Activated B cell treated with CpG ODN at 0.5 μM for 24 hours (primary cell): ENCODE measurements around the gene ASZ1. TPM values are rescaled to one million over a fixed set of nuclear protein-coding genes. Genes with fewer than 3 reads are reported as not detected.

Experiments used
- ATAC-seq: fragments of 200-7000 bp; cut with Tn5 transposase; one replicate; pipeline ENCODE4 v1.10.0; 2021; ENCODE audit warnings: low read depth, mild to moderate bottlenecking, moderate library complexity
- CTCF ChIA-PET: fragments of 350-600 bp; sonication (Branson Sonifier 250); formaldehyde crosslinking; loops from one replicate; lab custom pipeline; 2021; ENCODE audit warnings: antibody characterized with exemption; lab: Charles Lee
- POLR2A ChIA-PET: fragments of 350-600 bp; sonication (Branson Sonifier 250); formaldehyde crosslinking; loops from one replicate; lab custom pipeline; 2021; ENCODE audit warnings: antibody characterized with exemption; lab: Charles Lee
- DNase-seq: peaks from one replicate; pipeline ENCODE4 v3.0.0; 2022
- H3K27ac Mint-ChIP-seq: one replicate; pipeline ENCODE4 v1.8.0; 2020; ENCODE audit warnings: mixed read lengths
- H3K27me3 Mint-ChIP-seq: one replicate; pipeline ENCODE4 v1.8.0; 2021; ENCODE audit warnings: mixed read lengths
- H3K36me3 Mint-ChIP-seq: one replicate; pipeline ENCODE4 v1.8.0; 2021; ENCODE audit warnings: low read depth, mixed read lengths
- H3K4me1 Mint-ChIP-seq: one replicate; pipeline ENCODE4 v1.8.0; 2021; ENCODE audit warnings: mixed read lengths
- H3K4me3 Mint-ChIP-seq: one replicate; pipeline ENCODE4 v1.8.0; 2020; ENCODE audit warnings: mild to moderate bottlenecking, mixed read lengths
- H3K9me3 Mint-ChIP-seq: one replicate; pipeline ENCODE4 v1.8.0; 2020; ENCODE audit warnings: mixed read lengths
- intact Hi-C: fragments of 100-400 bp; cut with micrococcal nuclease; formaldehyde crosslinking; loops from one replicate; pipeline ENCODE4 v1.15.1; 2024
- total RNA-seq: library from RNA; stranded (reverse); gene quantifications from 2 replicates; pipeline ENCODE4 v1.2.3, GENCODE V29; 2022
- TF ChIP-seq, protein P1 (sequence below): fragments of 200-600 bp; IDR thresholded peaks from one replicate; pipeline ENCODE4 v1.8.0; 2022; ENCODE audit warnings: antibody characterized with exemption, mild to moderate bottlenecking

ASZ1 gene
- total RNA-seq, 1 donor from 2014 or later = not detected

GRCh38 chr7:117383483-117384189 lies 43.7 kb downstream of the ASZ1 start:
- no peak for ATAC-seq
- Mint-ChIP-seq H3K4me3 (no peak overlapping the region), H3K27ac (no peak overlapping the region), H3K36me3 (no peaks in the 10 kb centered on the region), H3K4me1 (no peaks in the 10 kb centered on the region), H3K27me3 (no peaks in the 10 kb centered on the region), H3K9me3 (peaks cover 6% of the 10 kb centered on the region)
- CTCF ChIA-PET = no interaction called here
- POLR2A ChIA-PET = no interaction called here
- intact Hi-C loops = no loop called here
- TF ChIP-seq, protein P1, sequence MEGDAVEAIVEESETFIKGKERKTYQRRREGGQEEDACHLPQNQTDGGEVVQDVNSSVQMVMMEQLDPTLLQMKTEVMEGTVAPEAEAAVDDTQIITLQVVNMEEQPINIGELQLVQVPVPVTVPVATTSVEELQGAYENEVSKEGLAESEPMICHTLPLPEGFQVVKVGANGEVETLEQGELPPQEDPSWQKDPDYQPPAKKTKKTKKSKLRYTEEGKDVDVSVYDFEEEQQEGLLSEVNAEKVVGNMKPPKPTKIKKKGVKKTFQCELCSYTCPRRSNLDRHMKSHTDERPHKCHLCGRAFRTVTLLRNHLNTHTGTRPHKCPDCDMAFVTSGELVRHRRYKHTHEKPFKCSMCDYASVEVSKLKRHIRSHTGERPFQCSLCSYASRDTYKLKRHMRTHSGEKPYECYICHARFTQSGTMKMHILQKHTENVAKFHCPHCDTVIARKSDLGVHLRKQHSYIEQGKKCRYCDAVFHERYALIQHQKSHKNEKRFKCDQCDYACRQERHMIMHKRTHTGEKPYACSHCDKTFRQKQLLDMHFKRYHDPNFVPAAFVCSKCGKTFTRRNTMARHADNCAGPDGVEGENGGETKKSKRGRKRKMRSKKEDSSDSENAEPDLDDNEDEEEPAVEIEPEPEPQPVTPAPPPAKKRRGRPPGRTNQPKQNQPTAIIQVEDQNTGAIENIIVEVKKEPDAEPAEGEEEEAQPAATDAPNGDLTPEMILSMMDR = no peak
- DNase-seq = no peak

DNA sequence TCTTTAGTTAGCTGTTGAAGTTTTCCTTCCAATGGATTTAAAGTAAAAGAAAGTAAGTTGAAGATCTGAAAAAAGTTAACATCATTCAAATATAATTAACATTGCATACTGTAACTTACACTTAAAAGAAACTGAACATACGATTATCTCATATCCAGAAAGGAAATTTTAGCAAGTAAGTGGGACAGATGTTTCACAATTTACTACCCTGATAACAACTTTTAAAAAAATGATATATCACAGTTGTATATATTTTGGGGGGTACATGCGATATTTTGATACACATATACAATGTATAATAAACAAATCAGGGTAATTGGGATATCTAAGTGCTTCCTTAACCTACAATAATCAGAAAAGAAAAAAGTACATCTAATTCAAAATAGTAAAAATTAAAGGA lies 44.2 kb downstream of the ASZ1 start:
- CTCF ChIA-PET = no interaction called here
- H3K9me3 Mint-ChIP-seq = peaks cover 2% of the 10 kb centered on the region
- no peak overlapping the region for H3K4me3 Mint-ChIP-seq
- no peak for ATAC-seq
- H3K27ac Mint-ChIP-seq = no peak overlapping the region
- H3K36me3 Mint-ChIP-seq = no peaks in the 10 kb centered on the region
- DNase-seq = no peak
- no peaks in the 10 kb centered on the region for H3K4me1 Mint-ChIP-seq
- TF ChIP-seq, protein P1 = no peak
- H3K27me3 Mint-ChIP-seq = no peaks in the 10 kb centered on the region
- POLR2A ChIA-PET = no interaction called here
- intact Hi-C loops = no loop called here

DNA sequence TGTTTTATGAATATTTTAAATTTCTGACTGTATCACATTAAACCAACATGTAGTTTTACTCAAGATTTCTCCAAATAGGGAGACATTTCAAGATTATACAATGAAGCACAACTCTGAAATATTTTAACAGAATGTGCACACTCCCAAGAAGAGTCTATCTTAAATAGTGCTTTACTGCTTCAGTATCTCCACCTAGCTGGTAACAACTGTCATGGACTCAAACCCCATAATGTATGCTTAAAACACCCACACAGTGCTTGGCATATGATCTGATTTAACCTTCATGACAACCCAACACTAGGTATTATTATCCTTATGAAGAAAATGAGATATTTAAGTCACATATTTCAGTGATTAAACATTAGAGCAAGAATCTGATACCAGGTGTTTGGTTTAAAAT lies 45.9 kb downstream of the ASZ1 start:
- no peaks in the 10 kb centered on the region for H3K36me3 Mint-ChIP-seq
- ChIA-PET CTCF (no interaction called here), POLR2A (no interaction called here)
- no peak overlapping the region for H3K4me3 Mint-ChIP-seq
- no peaks in the 10 kb centered on the region for H3K9me3 Mint-ChIP-seq
- no peaks in the 10 kb centered on the region for H3K4me1 Mint-ChIP-seq
- TF ChIP-seq, protein P1 = no peak
- intact Hi-C loops = no loop called here
- no peak overlapping the region for H3K27ac Mint-ChIP-seq
- DNase-seq (no peak), ATAC-seq (no peak)
- no peaks in the 10 kb centered on the region for H3K27me3 Mint-ChIP-seq

GRCh38 chr7:117375380-117375779 lies 51.9 kb downstream of the ASZ1 start:
- no peaks in the 10 kb centered on the region for H3K27me3 Mint-ChIP-seq
- no peak overlapping the region for H3K4me3 Mint-ChIP-seq
- TF ChIP-seq, protein P1 = no peak
- H3K4me1 Mint-ChIP-seq = no peaks in the 10 kb centered on the region
- intact Hi-C loops = no loop called here
- CTCF ChIA-PET = no interaction called here
- no peaks in the 10 kb centered on the region for H3K9me3 Mint-ChIP-seq
- no peak for DNase-seq
- H3K27ac Mint-ChIP-seq = no peak overlapping the region
- H3K36me3 Mint-ChIP-seq = no peaks in the 10 kb centered on the region
- no peak for ATAC-seq
- POLR2A ChIA-PET = no interaction called here

- H3K4me1 Mint-ChIP-seq = no peaks in the 10 kb centered on the region
- DNase-seq (no peak), ATAC-seq (no peak)
- no peak overlapping the region for H3K27ac Mint-ChIP-seq
- no peak overlapping the region for H3K4me3 Mint-ChIP-seq
- ChIA-PET POLR2A (no interaction called here), CTCF (no interaction called here)
- H3K27me3 Mint-ChIP-seq = no peaks in the 10 kb centered on the region
- no peaks in the 10 kb centered on the region for H3K9me3 Mint-ChIP-seq
- no peaks in the 10 kb centered on the region for H3K36me3 Mint-ChIP-seq
- TF ChIP-seq, protein P1 = no peak
- intact Hi-C loops = no loop called here
These were observed 55.2 kb downstream of the ASZ1 start for GRCh38 chr7:117372073-117372472.
